AG09309 (cell line): ENCODE data around the gene CNPY2.
"Not testable (repeated sequence)": the region's sequence is repeated elsewhere in the genome, so short reads cannot be mapped to it uniquely, and the experiment has no call there.

Experiments used
- DNase-seq: peaks from one replicate; pipeline ENCODE4 v3.0.0-alpha.2; 2010; ENCODE audit warnings: low read depth
- H3K4me3 ChIP-seq: 2 replicates; pipeline ENCODE4 v1.5.1; 2011; ENCODE audit warnings: mild to moderate bottlenecking, low read depth, low read length, moderate library complexity; ENCODE audit not compliant: control insufficient read depth
- CTCF ChIP-seq: IDR thresholded peaks from 2 replicates; pipeline ENCODE4 v1.5.1; 2011; ENCODE audit warnings: mild to moderate bottlenecking, low read depth, low read length, inconsistent platforms; ENCODE audit not compliant: insufficient read depth, control insufficient read depth; ENCODE audit errors: missing control alignments

CNPY2 gene

GRCh38 chr12:56333197-56333678 lies 17.4 kb upstream of the CNPY2 start:
- DNase-seq = no peak
- no peak for TF ChIP-seq CTCF
- peak overlapping the region; percentile 72 for H3K4me3 ChIP-seq

GRCh38 chr12:56332512-56333196 lies 16.9 kb upstream of the CNPY2 start:
- DNase-seq = no peak
- peak overlapping the region; percentile 72 for H3K4me3 ChIP-seq
- no peak for TF ChIP-seq CTCF

GRCh38 chr12:56330936-56331490 lies 15.2 kb upstream of the CNPY2 start:
- no peak for DNase-seq
- no peak for TF ChIP-seq CTCF
- no peak overlapping the region for H3K4me3 ChIP-seq

GRCh38 chr12:56326533-56326932 lies 10.7 kb upstream of the CNPY2 start:
- no peak for DNase-seq
- TF ChIP-seq CTCF = no peak
- no peak overlapping the region for H3K4me3 ChIP-seq

GRCh38 chr12:56326126-56326525 lies 10.3 kb upstream of the CNPY2 start:
- no peak overlapping the region for H3K4me3 ChIP-seq
- DNase-seq = no peak
- TF ChIP-seq CTCF = no peak

- H3K4me3 ChIP-seq = no peak overlapping the region
- no peak for TF ChIP-seq CTCF
- no peak for DNase-seq
These were observed 8.4 kb upstream of the CNPY2 start for GRCh38 chr12:56324206-56324605.

- not testable (repeated sequence) for DNase-seq, H3K4me3 ChIP-seq
These were observed 5.8 kb upstream of the CNPY2 start for GRCh38 chr12:56321610-56322009.
